Thymus (tissue), 11 donors: Measurements from ENCODE around the gene NBEA. TPM values are rescaled to one million over a fixed set of nuclear protein-coding genes. Genes with fewer than 3 reads are reported as not detected.
A peak's percentile ranks its signal among the peaks of the same experiment; 100 is the strongest.

Source experiments
- DNase-seq, 9 donors: peaks; one replicate each; pipeline ENCODE4 v3.0.0-alpha.2; 2013; ENCODE audit warnings: low spot score in 9 of 9, low read depth in 6 of 9, missing footprints in 1 of 9
- H3K27ac ChIP-seq, 2 donors: one replicate each; pipeline ENCODE4 v1.5.1; 2013; ENCODE audit warnings: control low read depth in 1 of 2, low read depth in 1 of 2, low read length in 1 of 2, mild to moderate bottlenecking in 1 of 2, moderate library complexity in 1 of 2
- H3K27me3 ChIP-seq, 2 donors: one replicate each; pipeline ENCODE4 v1.5.1; 2013; ENCODE audit warnings: low read length in 1 of 2; ENCODE audit not compliant: control insufficient read depth in 2 of 2, insufficient read depth in 1 of 2
- H3K36me3 ChIP-seq, 2 donors: one replicate each; pipeline ENCODE4 v1.5.1; 2013; ENCODE audit warnings: low read length in 1 of 2, mild to moderate bottlenecking in 1 of 2, moderate library complexity in 1 of 2; ENCODE audit not compliant: control insufficient read depth in 2 of 2, insufficient read depth in 2 of 2
- H3K4me1 ChIP-seq, 2 donors: one replicate each; pipeline ENCODE4 v1.5.1; 2013; ENCODE audit warnings: low read length in 2 of 2; ENCODE audit not compliant: control insufficient read depth in 2 of 2, insufficient read depth in 2 of 2
- H3K4me3 ChIP-seq, 2 donors: one replicate each; pipeline ENCODE4 v1.5.1; 2013; ENCODE audit warnings: low read length in 2 of 2, control low read depth in 1 of 2, mild to moderate bottlenecking in 1 of 2
- H3K9me3 ChIP-seq, 2 donors: one replicate each; pipeline ENCODE4 v1.5.1; 2013; ENCODE audit warnings: low read length in 1 of 2, mild to moderate bottlenecking in 1 of 2; ENCODE audit not compliant: control insufficient read depth in 2 of 2, insufficient read depth in 1 of 2
- WGBS: extraction: QIAGEN DNeasy Blood & Tissue Kit; methylation state at CpG from one replicate; pipeline ENCODE4 v1.1.7; 2013; 5-methylcytosine and 5-hydroxymethylcytosine counted together
- polyA plus RNA-seq: library from polyadenylated mRNA; stranded (reverse); fragments of 200-250 nt; gene quantifications from one replicate; pipeline ENCODE4 v1.2.3, GENCODE V29; 2013
- total RNA-seq: library from RNA; stranded (reverse); fragments of 120-200 nt; gene quantifications from one replicate; pipeline ENCODE4 v1.2.4, GENCODE V29; 2013
- donor health status: healthy.

NBEA gene
- total and polyA plus RNA-seq, 2 donors: 4.1 to 6.8 TPM

DNA sequence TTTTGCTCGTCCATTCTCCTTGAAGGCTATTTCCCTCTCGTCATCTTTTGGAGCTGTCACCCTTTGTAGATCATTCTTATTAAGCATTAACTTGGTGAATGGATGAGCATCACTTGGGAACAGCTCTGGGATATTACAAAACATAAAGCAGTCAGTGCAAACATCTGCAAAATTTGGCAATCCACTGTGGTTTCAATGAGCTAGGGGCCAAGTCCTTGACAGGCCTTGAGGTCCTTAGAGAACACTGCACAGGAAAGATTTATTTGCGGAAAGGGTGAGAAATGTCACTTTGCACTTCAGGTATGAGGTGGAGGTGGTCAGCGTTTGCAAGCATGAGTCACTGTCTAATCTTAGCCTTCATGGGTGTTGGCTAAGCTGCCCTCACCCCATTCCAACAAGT, 774.1 kb downstream of the NBEA start:
- Histone ChIP-seq H3K9me3 (no peaks in the 10 kb centered on the region), H3K4me1 (no peaks in the 10 kb centered on the region), H3K27me3 (no peaks in the 10 kb centered on the region), H3K27ac (no peak overlapping the region), H3K36me3 (no peaks in the 10 kb centered on the region), H3K4me3 (no peak overlapping the region)
- DNase-seq: no peak
- 93% methylated on average over 4 of the region's 4 CpGs for WGBS

GRCh38 chr13:35716729-35717128, 774.7 kb downstream of the NBEA start:
- H3K27ac ChIP-seq: no peak overlapping the region
- H3K27me3 ChIP-seq: no peaks in the 10 kb centered on the region
- no peaks in the 10 kb centered on the region for H3K9me3 ChIP-seq
- no peaks in the 10 kb centered on the region for H3K4me1 ChIP-seq
- DNase-seq: no peak
- WGBS: 98% methylated on average over 15 of the region's 15 CpGs
- no peaks in the 10 kb centered on the region for H3K36me3 ChIP-seq
- H3K4me3 ChIP-seq: no peak overlapping the region

DNA sequence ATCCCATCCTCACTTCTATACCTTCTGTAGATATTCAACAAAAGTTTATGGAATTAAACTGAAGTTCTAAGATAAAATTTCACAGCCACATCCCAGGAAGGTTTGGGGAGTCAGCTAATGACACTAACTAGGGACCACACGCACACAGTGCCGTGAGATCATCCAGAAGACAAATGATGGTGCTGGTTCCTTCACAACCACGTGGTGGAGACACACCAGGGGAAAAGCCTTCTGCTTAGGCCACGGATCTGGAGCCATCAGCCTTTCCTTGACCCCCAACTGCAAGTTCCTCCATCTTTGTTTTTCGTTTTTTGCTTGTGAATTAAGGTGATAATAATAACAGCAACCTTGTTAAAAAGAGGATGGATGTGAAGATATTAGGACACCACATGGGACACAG, 776.0 kb downstream of the NBEA start:
- H3K4me3 ChIP-seq: no peak overlapping the region
- DNase-seq: no peak
- H3K9me3 ChIP-seq: no peaks in the 10 kb centered on the region
- WGBS: 75% methylated on average over 5 of the region's 5 CpGs
- H3K27ac ChIP-seq: no peak overlapping the region
- H3K4me1 ChIP-seq: no peaks in the 10 kb centered on the region
- H3K27me3 ChIP-seq: no peaks in the 10 kb centered on the region
- H3K36me3 ChIP-seq: no peaks in the 10 kb centered on the region

DNA sequence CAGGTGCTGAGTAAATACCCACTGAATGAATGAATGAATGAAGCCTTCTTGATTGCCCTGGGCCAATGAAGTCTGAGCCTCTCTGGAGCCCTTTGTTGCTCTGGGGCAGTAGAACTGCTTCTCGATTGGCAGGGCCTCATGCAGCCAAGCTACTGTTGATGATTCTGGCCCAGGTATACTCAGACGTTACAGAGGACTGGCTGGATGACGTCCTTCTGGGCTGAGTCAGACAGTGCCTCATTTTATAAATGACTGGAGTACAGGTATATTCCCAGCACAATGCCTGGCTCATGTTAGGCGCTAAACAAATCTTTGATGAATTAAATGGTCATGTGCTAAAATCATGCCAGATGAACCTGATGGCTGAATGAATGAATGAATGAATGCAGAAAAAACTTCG, 778.2 kb downstream of the NBEA start:
- Histone ChIP-seq H3K27ac (no peak overlapping the region), H3K36me3 (no peaks in the 10 kb centered on the region), H3K4me1 (no peaks in the 10 kb centered on the region), H3K4me3 (no peak overlapping the region), H3K27me3 (no peaks in the 10 kb centered on the region), H3K9me3 (no peaks in the 10 kb centered on the region)
- whole genome bisulfite sequencing: 92% methylated on average over 5 of the region's 5 CpGs
- no peak for DNase-seq

DNA sequence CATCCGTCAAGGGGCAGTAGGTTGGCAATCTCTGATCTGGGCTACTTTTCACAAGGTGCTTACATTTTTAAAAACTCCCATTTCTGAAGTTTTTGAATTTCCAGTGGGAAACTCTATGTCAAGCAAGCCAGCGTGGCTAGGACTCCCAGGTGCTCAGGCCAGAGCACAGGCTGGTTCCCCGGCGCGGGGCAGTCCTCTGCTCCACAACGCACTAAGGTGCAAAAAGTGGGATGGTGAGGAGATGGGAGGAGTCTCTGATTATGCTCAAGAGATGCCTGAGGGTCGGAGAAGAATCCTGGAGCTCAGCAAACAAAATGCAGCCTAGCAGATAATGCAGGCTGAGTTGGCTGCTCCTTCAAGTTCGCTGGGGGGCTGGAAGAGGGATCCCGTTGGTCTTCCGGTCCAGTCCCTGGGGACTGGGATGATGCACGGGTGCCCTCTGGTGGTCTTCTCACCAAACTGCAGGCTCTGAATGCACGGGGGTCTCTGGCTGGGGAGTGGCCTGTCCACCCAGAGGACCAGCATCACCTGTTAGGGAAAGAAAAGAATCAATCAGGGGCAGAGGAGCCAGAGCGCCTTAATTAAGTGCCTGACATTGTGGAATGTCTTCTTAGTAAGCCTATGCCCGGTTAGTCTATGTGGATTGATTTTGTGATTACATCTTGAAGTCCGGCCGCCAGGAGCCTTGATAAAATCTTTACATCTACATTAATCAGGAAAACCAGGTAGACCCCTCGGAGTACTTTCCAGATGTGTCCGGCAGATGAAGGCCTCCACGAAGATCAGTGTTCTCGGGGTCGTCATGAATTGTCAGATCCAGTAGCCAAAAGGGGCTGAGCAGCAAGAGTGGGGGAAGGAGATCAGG, 778.9 kb downstream of the NBEA start:
- H3K4me1 ChIP-seq: no peaks in the 10 kb centered on the region
- no peaks in the 10 kb centered on the region for H3K36me3 ChIP-seq
- WGBS: 42% methylated on average over 21 of the region's 21 CpGs
- DNase-seq: peak in 6 of 9 donors; percentile 10 to 53 (median 28)
- no peaks in the 10 kb centered on the region for H3K9me3 ChIP-seq
- H3K27me3 ChIP-seq: no peaks in the 10 kb centered on the region
- no peak overlapping the region for H3K27ac ChIP-seq
- no peak overlapping the region for H3K4me3 ChIP-seq
